ENCODE results near the gene GRIN2A.

GRIN2A gene

GRCh38 chr16:9965079-9965478, 217.1 kb downstream of the GRIN2A start:
- DNase-seq (ENCODE audit: low spot score) = no peak

- DNase-seq (ENCODE audit: low spot score) = no peak
Measured at GRCh38 chr16:9964426-9964825, 217.8 kb downstream of the GRIN2A start.

GRCh38 chr16:9957433-9957832, 224.8 kb downstream of the GRIN2A start:
- no peak for DNase-seq (ENCODE audit: low spot score)

- no peak for DNase-seq (ENCODE audit: low spot score)
Measured at GRCh38 chr16:9957002-9957401, 225.2 kb downstream of the GRIN2A start.

GRCh38 chr16:9955677-9956076, 226.6 kb downstream of the GRIN2A start:
- DNase-seq (ENCODE audit: low spot score) = no peak

GRCh38 chr16:9953908-9954570, 228.2 kb downstream of the GRIN2A start:
- DNase-seq (ENCODE audit: low spot score) = no peak

GRCh38 chr16:9950658-9951057, 231.6 kb downstream of the GRIN2A start:
- DNase-seq (ENCODE audit: low spot score) = no peak

GRCh38 chr16:9949396-9949795, 232.8 kb downstream of the GRIN2A start:
- no peak for DNase-seq (ENCODE audit: low spot score)

- no peak for DNase-seq (ENCODE audit: low spot score)
Measured at GRCh38 chr16:9948933-9949332, 233.3 kb downstream of the GRIN2A start.

- DNase-seq (ENCODE audit: low spot score) = no peak
Measured at GRCh38 chr16:9946022-9946720, 236.1 kb downstream of the GRIN2A start.

GRCh38 chr16:9943121-9943520, 239.1 kb downstream of the GRIN2A start:
- DNase-seq (ENCODE audit: low spot score) = no peak

- no peak for DNase-seq (ENCODE audit: low spot score)
Measured at GRCh38 chr16:9941245-9941644, 241.0 kb downstream of the GRIN2A start.

- no peak for DNase-seq (ENCODE audit: low spot score)
Measured at GRCh38 chr16:9934723-9935508, 247.3 kb downstream of the GRIN2A start.

GRCh38 chr16:9932919-9933653, 249.1 kb downstream of the GRIN2A start:
- DNase-seq (ENCODE audit: low spot score) = no peak

- no peak for DNase-seq (ENCODE audit: low spot score)
Measured at GRCh38 chr16:9932000-9932399, 250.2 kb downstream of the GRIN2A start.

GRCh38 chr16:9929836-9930235, 252.4 kb downstream of the GRIN2A start:
- DNase-seq (ENCODE audit: low spot score) = no peak

GRCh38 chr16:9929313-9929712, 252.9 kb downstream of the GRIN2A start:
- no peak for DNase-seq (ENCODE audit: low spot score)

GRCh38 chr16:9922441-9922840, 259.8 kb downstream of the GRIN2A start:
- DNase-seq (ENCODE audit: low spot score) = no peak

GRCh38 chr16:9921997-9922396, 260.2 kb downstream of the GRIN2A start:
- DNase-seq (ENCODE audit: low spot score) = no peak

GRCh38 chr16:9919460-9919859, 262.8 kb downstream of the GRIN2A start:
- no peak for DNase-seq (ENCODE audit: low spot score)

- no peak for DNase-seq (ENCODE audit: low spot score)
Measured at GRCh38 chr16:9917691-9918090, 264.5 kb downstream of the GRIN2A start.

- no peak for DNase-seq (ENCODE audit: low spot score)
Measured at GRCh38 chr16:9913604-9914326, 268.5 kb downstream of the GRIN2A start.

All from COLO829 (cell line).